Measurements from ENCODE around the gene ARHGAP15.

Gene ARHGAP15

DNA sequence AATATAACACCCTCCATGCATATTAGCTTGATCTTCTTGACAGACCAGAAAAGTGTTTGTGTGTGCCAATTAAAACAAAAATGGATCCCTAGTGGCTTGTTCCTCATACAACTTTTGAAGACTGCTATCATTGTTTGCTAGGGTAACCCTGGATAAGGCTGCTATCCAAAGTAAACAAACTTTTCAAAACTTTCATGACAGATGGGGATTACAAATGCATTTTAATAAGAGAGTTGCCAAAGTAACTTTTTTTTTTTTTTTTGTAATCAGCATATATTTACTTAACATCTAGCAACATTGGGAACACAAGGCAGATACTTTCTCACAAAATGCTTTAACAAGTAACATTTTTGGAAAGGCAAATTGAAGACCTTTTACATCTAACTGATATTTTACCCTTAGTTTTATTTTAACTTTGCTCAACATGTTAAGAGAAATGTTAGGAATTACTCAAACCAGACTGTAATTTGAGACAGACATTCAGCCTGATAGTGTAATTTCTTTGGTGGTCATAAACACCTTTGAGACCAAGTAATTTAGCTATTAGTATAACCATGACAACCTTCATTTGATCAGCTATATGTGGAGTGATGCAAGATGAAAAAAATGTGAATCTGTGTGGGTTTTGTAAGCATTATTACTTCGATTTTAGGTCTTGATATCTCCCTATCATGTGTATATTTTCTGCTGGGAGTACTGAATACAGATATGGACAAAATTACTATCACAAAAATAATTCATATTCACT is 300.9 kb downstream of the ARHGAP15 start:
- no peak overlapping the region for H3K4me3 ChIP-seq (ENCODE audit: low read length)
- no peaks in the 10 kb centered on the region for H3K79me2 ChIP-seq (ENCODE audit: control insufficient read depth, low read length)
- no peak overlapping the region for H3K27ac ChIP-seq (ENCODE audit: low read depth, low read length)
- no peaks in the 10 kb centered on the region for H3K9me2 ChIP-seq (replicated peaks; ENCODE audit: control insufficient read depth, low read length)
- H3F3A ChIP-seq (ENCODE audit: control insufficient read depth, insufficient read depth), result no peaks in the 10 kb centered on the region
- no peak overlapping the region for H3K4me2 ChIP-seq (ENCODE audit: low read length)
- no peak for TF ChIP-seq EZH2phosphoT487 (IDR thresholded peaks at IDR 0.05; ENCODE audit: borderline replicate concordance, low read length)
- TF ChIP-seq, protein P1, sequence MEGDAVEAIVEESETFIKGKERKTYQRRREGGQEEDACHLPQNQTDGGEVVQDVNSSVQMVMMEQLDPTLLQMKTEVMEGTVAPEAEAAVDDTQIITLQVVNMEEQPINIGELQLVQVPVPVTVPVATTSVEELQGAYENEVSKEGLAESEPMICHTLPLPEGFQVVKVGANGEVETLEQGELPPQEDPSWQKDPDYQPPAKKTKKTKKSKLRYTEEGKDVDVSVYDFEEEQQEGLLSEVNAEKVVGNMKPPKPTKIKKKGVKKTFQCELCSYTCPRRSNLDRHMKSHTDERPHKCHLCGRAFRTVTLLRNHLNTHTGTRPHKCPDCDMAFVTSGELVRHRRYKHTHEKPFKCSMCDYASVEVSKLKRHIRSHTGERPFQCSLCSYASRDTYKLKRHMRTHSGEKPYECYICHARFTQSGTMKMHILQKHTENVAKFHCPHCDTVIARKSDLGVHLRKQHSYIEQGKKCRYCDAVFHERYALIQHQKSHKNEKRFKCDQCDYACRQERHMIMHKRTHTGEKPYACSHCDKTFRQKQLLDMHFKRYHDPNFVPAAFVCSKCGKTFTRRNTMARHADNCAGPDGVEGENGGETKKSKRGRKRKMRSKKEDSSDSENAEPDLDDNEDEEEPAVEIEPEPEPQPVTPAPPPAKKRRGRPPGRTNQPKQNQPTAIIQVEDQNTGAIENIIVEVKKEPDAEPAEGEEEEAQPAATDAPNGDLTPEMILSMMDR (IDR thresholded peaks at IDR 0.05; ENCODE audit: low read depth, low read length, poor library complexity, severe bottlenecking), result no peak
- no peaks in the 10 kb centered on the region for H3K9me3 ChIP-seq (ENCODE audit: control insufficient read depth, insufficient read depth, low read length)
- H3K27me3 ChIP-seq (ENCODE audit: control insufficient read depth, low read length), result no peaks in the 10 kb centered on the region
- H3K4me1 ChIP-seq (ENCODE audit: control insufficient read depth, low read length), result peaks cover 7% of the 10 kb centered on the region
- no peaks in the 10 kb centered on the region for H4K20me1 ChIP-seq (ENCODE audit: control insufficient read depth, insufficient read depth, low read depth, low read length)
- H3K36me3 ChIP-seq (ENCODE audit: control insufficient read depth, low read length), result no peaks in the 10 kb centered on the region

DNA sequence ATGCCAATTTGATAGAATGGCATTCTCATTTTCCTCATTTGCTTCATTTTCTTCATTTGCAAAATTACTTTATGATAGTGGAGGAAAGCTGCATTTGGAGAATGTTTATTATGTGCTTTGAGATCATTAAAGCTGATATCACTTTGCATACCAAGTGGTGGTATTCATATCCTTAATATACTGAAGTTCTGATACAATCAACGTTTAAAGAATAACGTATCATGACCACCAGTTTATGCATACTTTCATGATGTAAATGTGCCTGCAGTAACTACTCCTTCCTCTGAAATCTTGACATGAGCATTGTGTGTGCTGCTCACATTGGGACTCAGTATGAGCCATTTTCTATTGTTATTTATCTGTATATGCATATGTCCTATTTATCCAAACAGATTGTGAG is 302.1 kb downstream of the ARHGAP15 start:
- H3K4me2 ChIP-seq (ENCODE audit: low read length), result no peak overlapping the region

DNA sequence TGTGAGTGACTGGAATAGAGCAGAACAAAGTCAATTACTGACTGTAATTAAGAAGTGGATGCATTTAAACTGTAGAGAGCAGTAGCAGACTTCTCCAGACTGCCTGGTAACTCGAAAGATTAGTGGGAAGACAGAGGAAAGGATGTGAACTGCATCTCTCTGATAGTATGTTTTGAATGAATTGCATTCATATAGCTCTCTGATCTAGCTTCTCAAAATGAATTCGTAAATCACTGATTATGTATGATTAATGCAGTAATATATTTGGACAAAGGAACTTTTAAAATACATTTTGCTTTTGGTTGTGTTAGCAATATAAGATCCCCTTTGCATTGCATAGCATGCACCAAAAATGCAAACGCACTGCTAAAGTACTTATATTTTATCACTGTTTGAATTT is 304.0 kb downstream of the ARHGAP15 start:
- Histone ChIP-seq H3K9me3 (ENCODE audit: control insufficient read depth, insufficient read depth, low read length) (no peaks in the 10 kb centered on the region), H3K4me2 (ENCODE audit: low read length) (no peak overlapping the region), H3K27ac (ENCODE audit: low read depth, low read length) (no peak overlapping the region), H3K4me3 (ENCODE audit: low read length) (no peak overlapping the region), H3K9me2 (replicated peaks; ENCODE audit: control insufficient read depth, low read length) (no peaks in the 10 kb centered on the region), H4K20me1 (ENCODE audit: control insufficient read depth, insufficient read depth, low read depth, low read length) (no peaks in the 10 kb centered on the region), H3K27me3 (ENCODE audit: control insufficient read depth, low read length) (no peaks in the 10 kb centered on the region), H3F3A (ENCODE audit: control insufficient read depth, insufficient read depth) (no peaks in the 10 kb centered on the region), H3K36me3 (ENCODE audit: control insufficient read depth, low read length) (peaks cover 4% of the 10 kb centered on the region; the same call in 1 of the 2 replicates), H3K4me1 (ENCODE audit: control insufficient read depth, low read length) (peaks cover 9% of the 10 kb centered on the region), H3K79me2 (ENCODE audit: control insufficient read depth, low read length) (no peaks in the 10 kb centered on the region)
- TF ChIP-seq, protein P1 (IDR thresholded peaks at IDR 0.05; ENCODE audit: low read depth, low read length, poor library complexity, severe bottlenecking), result no peak
- TF ChIP-seq EZH2phosphoT487 (IDR thresholded peaks at IDR 0.05; ENCODE audit: borderline replicate concordance, low read length), result no peak

More for the DNA sequence above, 302.1 kb downstream of the ARHGAP15 start:
- H4K20me1 ChIP-seq (ENCODE audit: control insufficient read depth, insufficient read depth, low read depth, low read length), result no peaks in the 10 kb centered on the region
- no peaks in the 10 kb centered on the region for H3K27me3 ChIP-seq (ENCODE audit: control insufficient read depth, low read length)
- no peaks in the 10 kb centered on the region for H3F3A ChIP-seq (ENCODE audit: control insufficient read depth, insufficient read depth)
- no peaks in the 10 kb centered on the region for H3K36me3 ChIP-seq (ENCODE audit: control insufficient read depth, low read length)
- no peaks in the 10 kb centered on the region for H3K79me2 ChIP-seq (ENCODE audit: control insufficient read depth, low read length)
- no peak overlapping the region for H3K4me3 ChIP-seq (ENCODE audit: low read length)
- H3K9me2 ChIP-seq (replicated peaks; ENCODE audit: control insufficient read depth, low read length), result no peaks in the 10 kb centered on the region
- peaks cover 9% of the 10 kb centered on the region for H3K4me1 ChIP-seq (ENCODE audit: control insufficient read depth, low read length)
- TF ChIP-seq, protein P1 (IDR thresholded peaks at IDR 0.05; ENCODE audit: low read depth, low read length, poor library complexity, severe bottlenecking), result no peak
- no peak for TF ChIP-seq EZH2phosphoT487 (IDR thresholded peaks at IDR 0.05; ENCODE audit: borderline replicate concordance, low read length)
- no peak overlapping the region for H3K27ac ChIP-seq (ENCODE audit: low read depth, low read length)
- H3K9me3 ChIP-seq (ENCODE audit: control insufficient read depth, insufficient read depth, low read length), result no peaks in the 10 kb centered on the region
